Measurements from ENCODE around the gene TCP11L1. TPM values are rescaled to one million over a fixed set of nuclear protein-coding genes. Genes with fewer than 3 reads are reported as not detected.
A peak's percentile ranks its signal among the peaks of the same experiment; 100 is the strongest.

TCP11L1 gene
- total and polyA plus RNA-seq, 2 donors (not counting 1 experiment from before 2014, with no cell fraction given): 24.1 to 30.2 TPM

DNA sequence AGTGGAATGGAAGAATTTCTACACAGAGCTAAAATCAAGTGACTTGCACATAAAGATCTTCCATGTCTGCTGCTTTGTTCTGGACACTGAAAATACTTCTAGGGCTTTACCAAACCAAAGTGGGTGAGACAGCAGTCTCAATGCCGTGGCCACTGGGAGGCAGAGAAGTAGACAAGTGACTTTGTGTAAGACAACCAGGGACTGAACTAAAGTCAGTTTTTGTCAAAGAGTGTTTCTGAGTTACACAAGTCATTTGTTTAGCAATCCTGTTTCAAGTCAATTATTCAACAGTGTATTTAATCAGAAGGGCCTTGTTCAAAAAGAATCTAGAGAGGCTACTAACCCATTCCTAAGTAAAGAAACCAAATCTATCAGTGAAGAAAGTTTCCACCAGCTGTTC, 46.6 kb downstream of the TCP11L1 start:
- H3K36me3 ChIP-seq (ENCODE audit: control insufficient read depth, insufficient read depth, low read length): peaks cover 2% of the 10 kb centered on the region
- H3K9ac ChIP-seq (ENCODE audit: insufficient read depth, low read length): no peak overlapping the region
- no peaks in the 10 kb centered on the region for H3K79me2 ChIP-seq (ENCODE audit: control insufficient read depth, insufficient read depth, low read length)
- no peaks in the 10 kb centered on the region for H3K9me3 ChIP-seq (ENCODE audit: control insufficient read depth, insufficient read depth, low read depth, low read length)
- DNase-seq (ENCODE audit: low read depth in 2 of 2): no peak
- no peak for TF ChIP-seq EZH2 (IDR thresholded peaks at IDR 0.05; ENCODE audit: low read length, missing control alignments)
- TF ChIP-seq, protein P1, sequence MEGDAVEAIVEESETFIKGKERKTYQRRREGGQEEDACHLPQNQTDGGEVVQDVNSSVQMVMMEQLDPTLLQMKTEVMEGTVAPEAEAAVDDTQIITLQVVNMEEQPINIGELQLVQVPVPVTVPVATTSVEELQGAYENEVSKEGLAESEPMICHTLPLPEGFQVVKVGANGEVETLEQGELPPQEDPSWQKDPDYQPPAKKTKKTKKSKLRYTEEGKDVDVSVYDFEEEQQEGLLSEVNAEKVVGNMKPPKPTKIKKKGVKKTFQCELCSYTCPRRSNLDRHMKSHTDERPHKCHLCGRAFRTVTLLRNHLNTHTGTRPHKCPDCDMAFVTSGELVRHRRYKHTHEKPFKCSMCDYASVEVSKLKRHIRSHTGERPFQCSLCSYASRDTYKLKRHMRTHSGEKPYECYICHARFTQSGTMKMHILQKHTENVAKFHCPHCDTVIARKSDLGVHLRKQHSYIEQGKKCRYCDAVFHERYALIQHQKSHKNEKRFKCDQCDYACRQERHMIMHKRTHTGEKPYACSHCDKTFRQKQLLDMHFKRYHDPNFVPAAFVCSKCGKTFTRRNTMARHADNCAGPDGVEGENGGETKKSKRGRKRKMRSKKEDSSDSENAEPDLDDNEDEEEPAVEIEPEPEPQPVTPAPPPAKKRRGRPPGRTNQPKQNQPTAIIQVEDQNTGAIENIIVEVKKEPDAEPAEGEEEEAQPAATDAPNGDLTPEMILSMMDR (conservative IDR thresholded peaks at IDR 0.05 in 1 of 2, IDR thresholded peaks at IDR 0.05 in 1 of 2; ENCODE audit: low read depth in 1 of 2, low read length in 2 of 2): no peak
- no peaks in the 10 kb centered on the region for H4K20me1 ChIP-seq (ENCODE audit: control insufficient read depth, extremely low read depth, insufficient read depth, low read length)
- no peaks in the 10 kb centered on the region for H3K27me3 ChIP-seq (ENCODE audit: control insufficient read depth, insufficient read depth, low read length)
- no peak overlapping the region for H2AFZ ChIP-seq (ENCODE audit: low read length)
- no peak overlapping the region for H3K4me2 ChIP-seq (ENCODE audit: extremely low read depth, insufficient read depth, low read length)
- H3K27ac ChIP-seq (ENCODE audit: insufficient read depth, low read length): no peak overlapping the region
- no peak overlapping the region for H3K4me3 ChIP-seq (replicated peaks in 1 of 4; ENCODE audit: control extremely low read depth in 1 of 4, insufficient read depth in 1 of 4, low read depth in 3 of 4, low read length in 4 of 4)
- H3K4me1 ChIP-seq (ENCODE audit: control insufficient read depth, extremely low read depth, insufficient read depth, low read length): no peaks in the 10 kb centered on the region

DNA sequence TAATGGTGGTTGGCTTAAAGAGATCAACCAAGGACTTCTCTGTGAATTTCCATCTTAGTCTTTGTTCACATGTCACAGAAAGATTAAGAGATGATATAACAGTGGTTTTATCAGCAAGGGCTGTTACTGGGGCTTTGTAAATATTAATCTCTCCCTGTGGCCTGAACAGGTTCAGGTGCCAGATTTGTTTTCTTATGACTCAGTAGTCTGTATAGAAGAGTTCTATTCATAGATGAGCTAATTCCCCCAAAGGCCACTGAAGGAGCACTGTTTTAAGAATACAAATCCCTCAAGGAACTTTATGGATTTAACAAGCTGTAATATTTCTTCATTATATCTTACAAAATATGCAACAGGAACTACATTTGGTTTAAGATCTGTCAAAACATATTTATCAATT, 50.4 kb downstream of the TCP11L1 start:
- H3K9me3 ChIP-seq (ENCODE audit: control insufficient read depth, insufficient read depth, low read depth, low read length): no peaks in the 10 kb centered on the region
- no peak overlapping the region for H3K4me3 ChIP-seq (replicated peaks in 1 of 4; ENCODE audit: control extremely low read depth in 1 of 4, insufficient read depth in 1 of 4, low read depth in 3 of 4, low read length in 4 of 4)
- no peak overlapping the region for H3K27ac ChIP-seq (ENCODE audit: insufficient read depth, low read length)
- peaks cover 2% of the 10 kb centered on the region for H3K36me3 ChIP-seq (ENCODE audit: control insufficient read depth, insufficient read depth, low read length)
- no peak for TF ChIP-seq EZH2 (IDR thresholded peaks at IDR 0.05; ENCODE audit: low read length, missing control alignments)
- TF ChIP-seq, protein P1 (conservative IDR thresholded peaks at IDR 0.05 in 1 of 2, IDR thresholded peaks at IDR 0.05 in 1 of 2; ENCODE audit: low read depth in 1 of 2, low read length in 2 of 2): no peak
- no peaks in the 10 kb centered on the region for H4K20me1 ChIP-seq (ENCODE audit: control insufficient read depth, extremely low read depth, insufficient read depth, low read length)
- H3K9ac ChIP-seq (ENCODE audit: insufficient read depth, low read length): no peak overlapping the region
- H3K4me2 ChIP-seq (ENCODE audit: extremely low read depth, insufficient read depth, low read length): no peak overlapping the region
- no peaks in the 10 kb centered on the region for H3K79me2 ChIP-seq (ENCODE audit: control insufficient read depth, insufficient read depth, low read length)
- H3K4me1 ChIP-seq (ENCODE audit: control insufficient read depth, extremely low read depth, insufficient read depth, low read length): no peaks in the 10 kb centered on the region
- H2AFZ ChIP-seq (ENCODE audit: low read length): no peak overlapping the region
- peak in 1 of 2 donors; percentile 68 for DNase-seq (ENCODE audit: low read depth in 2 of 2)
- no peaks in the 10 kb centered on the region for H3K27me3 ChIP-seq (ENCODE audit: control insufficient read depth, insufficient read depth, low read length)

DNA sequence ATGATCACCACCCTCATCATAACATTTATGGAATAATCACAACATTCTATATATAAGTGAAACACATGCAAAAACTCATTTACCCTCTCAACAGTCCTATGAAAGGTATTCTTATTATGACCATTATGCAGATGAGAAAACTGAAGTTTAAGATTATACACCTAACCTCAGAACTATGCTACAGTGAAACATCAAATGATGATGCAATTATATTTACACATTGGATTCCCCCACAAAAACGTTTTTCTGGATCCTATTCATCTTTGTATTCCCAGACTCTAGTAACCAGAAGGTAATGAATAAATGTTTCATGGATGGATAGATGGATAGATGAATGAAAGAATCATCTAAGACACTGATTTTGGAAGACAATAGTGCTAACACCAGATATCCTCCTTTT, 54.8 kb downstream of the TCP11L1 start:
- H3K36me3 ChIP-seq (ENCODE audit: control insufficient read depth, insufficient read depth, low read length): no peaks in the 10 kb centered on the region
- H3K27ac ChIP-seq (ENCODE audit: insufficient read depth, low read length): no peak overlapping the region

More for the DNA sequence above, 54.8 kb downstream of the TCP11L1 start:
- Histone ChIP-seq H3K9me3 (ENCODE audit: control insufficient read depth, insufficient read depth, low read depth, low read length) (no peaks in the 10 kb centered on the region), H3K4me1 (ENCODE audit: control insufficient read depth, extremely low read depth, insufficient read depth, low read length) (no peaks in the 10 kb centered on the region), H3K27me3 (ENCODE audit: control insufficient read depth, insufficient read depth, low read length) (no peaks in the 10 kb centered on the region), H3K4me3 (replicated peaks in 1 of 4; ENCODE audit: control extremely low read depth in 1 of 4, insufficient read depth in 1 of 4, low read depth in 3 of 4, low read length in 4 of 4) (no peak overlapping the region), H3K9ac (ENCODE audit: insufficient read depth, low read length) (no peak overlapping the region), H2AFZ (ENCODE audit: low read length) (no peak overlapping the region), H3K79me2 (ENCODE audit: control insufficient read depth, insufficient read depth, low read length) (no peaks in the 10 kb centered on the region), H3K4me2 (ENCODE audit: extremely low read depth, insufficient read depth, low read length) (no peak overlapping the region), H4K20me1 (ENCODE audit: control insufficient read depth, extremely low read depth, insufficient read depth, low read length) (no peaks in the 10 kb centered on the region)
- no peak for DNase-seq (ENCODE audit: low read depth in 2 of 2)
- TF ChIP-seq, protein P1 (conservative IDR thresholded peaks at IDR 0.05 in 1 of 2, IDR thresholded peaks at IDR 0.05 in 1 of 2; ENCODE audit: low read depth in 1 of 2, low read length in 2 of 2): no peak
- TF ChIP-seq EZH2 (IDR thresholded peaks at IDR 0.05; ENCODE audit: low read length, missing control alignments): no peak
